HEK293 (cell line): ENCODE data around the gene MYOG.

ENCODE experiments used
- EGR2 ChIP-seq: fragments of 450-650 bp; formaldehyde crosslinking; IDR thresholded peaks from 2 replicates; pipeline ENCODE4 v1.5.1; 2016; ENCODE audit warnings: low read depth, missing biosample characterization, missing genetic modification characterization
- HOXA7 ChIP-seq: sonication (generic); formaldehyde crosslinking; IDR thresholded peaks from 2 replicates; pipeline ENCODE4 v1.8.1; 2022; ENCODE audit warnings: missing genetic modification reagents, borderline replicate concordance
- KLF8 ChIP-seq: fragments of 450-650 bp; formaldehyde crosslinking; IDR thresholded peaks from 2 replicates; pipeline ENCODE4 v1.5.1; 2016; ENCODE audit warnings: missing biosample characterization, missing genetic modification characterization
- OVOL3 ChIP-seq: fragments of 450-650 bp; formaldehyde crosslinking; IDR thresholded peaks from 2 replicates; pipeline ENCODE4 v1.5.1; 2016; ENCODE audit warnings: missing biosample characterization, missing genetic modification characterization
- PRDM1 ChIP-seq: fragments of 450-650 bp; formaldehyde crosslinking; IDR thresholded peaks from 2 replicates; pipeline ENCODE4; 2016; ENCODE audit warnings: missing biosample characterization, missing genetic modification characterization
- PRDM4 ChIP-seq: fragments of 450-650 bp; formaldehyde crosslinking; IDR thresholded peaks from 2 replicates; pipeline ENCODE4 v1.5.1; 2017; ENCODE audit warnings: missing biosample characterization, missing genetic modification characterization
- SCRT1 ChIP-seq: fragments of 450-650 bp; formaldehyde crosslinking; IDR thresholded peaks from 2 replicates; pipeline ENCODE4 v1.5.1; 2016; ENCODE audit warnings: missing biosample characterization, missing genetic modification characterization, borderline replicate concordance
- SCRT2 ChIP-seq: fragments of 450-650 bp; formaldehyde crosslinking; IDR thresholded peaks from 2 replicates; pipeline ENCODE4 v1.5.1; 2016; ENCODE audit warnings: missing biosample characterization, missing genetic modification characterization
- ZFHX2 ChIP-seq: fragments of 450-650 bp; formaldehyde crosslinking; conservative IDR thresholded peaks from 2 replicates; pipeline ENCODE4 v1.5.1; 2016; ENCODE audit warnings: missing biosample characterization, missing genetic modification characterization
- ZNF174 ChIP-seq: fragments of 450-650 bp; formaldehyde crosslinking; IDR thresholded peaks from 2 replicates; pipeline ENCODE4 v1.5.0; 2017; ENCODE audit warnings: missing biosample characterization, mild to moderate bottlenecking, missing genetic modification characterization
- ZNF202 ChIP-seq: fragments of 450-650 bp; formaldehyde crosslinking; IDR thresholded peaks from 2 replicates; pipeline ENCODE4 v1.5.1; 2016; ENCODE audit warnings: missing biosample characterization, missing genetic modification characterization, borderline replicate concordance
- ZNF223 ChIP-seq: fragments of 450-650 bp; formaldehyde crosslinking; IDR thresholded peaks from 2 replicates; pipeline ENCODE4 v1.5.1; 2016; ENCODE audit warnings: missing biosample characterization, missing genetic modification characterization
- ZNF366 ChIP-seq: fragments of 450-650 bp; formaldehyde crosslinking; conservative IDR thresholded peaks from 2 replicates; pipeline ENCODE4 v1.5.1; 2016; ENCODE audit warnings: missing biosample characterization, missing genetic modification characterization
- ZNF391 ChIP-seq: fragments of 450-650 bp; formaldehyde crosslinking; IDR thresholded peaks from 2 replicates; pipeline ENCODE4 v1.5.1; 2016; ENCODE audit warnings: low read depth, missing biosample characterization, missing genetic modification characterization, borderline replicate concordance
- ZNF398 ChIP-seq: fragments of 450-650 bp; formaldehyde crosslinking; IDR thresholded peaks from 2 replicates; pipeline ENCODE4 v1.5.1; 2017; ENCODE audit warnings: missing biosample characterization, missing genetic modification characterization
- ZNF433 ChIP-seq: fragments of 450-650 bp; formaldehyde crosslinking; IDR thresholded peaks from 2 replicates; pipeline ENCODE4 v1.5.1; 2016; ENCODE audit warnings: missing biosample characterization, missing genetic modification characterization, low read depth
- ZNF473 ChIP-seq: fragments of 450-650 bp; formaldehyde crosslinking; IDR thresholded peaks from 2 replicates; pipeline ENCODE4 v1.5.1; 2017; ENCODE audit warnings: missing biosample characterization, missing genetic modification characterization
- ZNF624 ChIP-seq: fragments of 450-650 bp; formaldehyde crosslinking; IDR thresholded peaks from 2 replicates; pipeline ENCODE4 v1.5.1; 2017; ENCODE audit warnings: missing biosample characterization, missing genetic modification characterization
- ZNF692 ChIP-seq: fragments of 450-650 bp; formaldehyde crosslinking; IDR thresholded peaks from 2 replicates; pipeline ENCODE4 v1.5.1; 2016; ENCODE audit warnings: missing biosample characterization, missing genetic modification characterization
- ZNF768 ChIP-seq: fragments of 450-650 bp; formaldehyde crosslinking; IDR thresholded peaks from 2 replicates; pipeline ENCODE4 v1.5.1; 2018; ENCODE audit warnings: missing biosample characterization, mild to moderate bottlenecking, missing genetic modification characterization
- ZNF785 ChIP-seq: fragments of 450-650 bp; formaldehyde crosslinking; IDR thresholded peaks from 2 replicates; pipeline ENCODE4 v1.5.1; 2016; ENCODE audit warnings: missing biosample characterization, missing genetic modification characterization
- ZSCAN16 ChIP-seq: fragments of 450-650 bp; formaldehyde crosslinking; IDR thresholded peaks from 2 replicates; pipeline ENCODE4 v1.5.1; 2016; ENCODE audit warnings: missing biosample characterization, missing genetic modification characterization
- TF ChIP-seq, protein P1 (sequence below): fragments of 450-650 bp; formaldehyde crosslinking; IDR thresholded peaks from 2 replicates; pipeline ENCODE4 v1.5.1; 2016; ENCODE audit warnings: missing biosample characterization, missing genetic modification characterization
- TF ChIP-seq, protein P2 (sequence below): fragments of 450-650 bp; formaldehyde crosslinking; IDR thresholded peaks from 2 replicates; pipeline ENCODE4 v1.5.1; 2016; ENCODE audit warnings: missing biosample characterization, missing genetic modification characterization, low read depth
- TF ChIP-seq, protein P3 (sequence below): fragments of 450-650 bp; formaldehyde crosslinking; IDR thresholded peaks from 2 replicates; pipeline ENCODE4 v1.5.1; 2016; ENCODE audit warnings: missing biosample characterization, missing genetic modification characterization
- TF ChIP-seq, protein P4 (sequence below): fragments of 450-650 bp; formaldehyde crosslinking; IDR thresholded peaks from 2 replicates; pipeline ENCODE4 v1.5.1; 2016; ENCODE audit warnings: missing biosample characterization, missing genetic modification characterization

MYOG gene

GRCh38 chr1:203117611-203118575 is 32.1 kb upstream of the MYOG start (continued):
- TF ChIP-seq ZNF366 (tag by site-specific recombination) (no peak), ZNF202 (tag by site-specific recombination) (no peak), ZNF785 (tag by site-specific recombination) (no peak), PRDM4 (tag by site-specific recombination) (no peak), ZNF433 (tag by site-specific recombination) (no peak), ZNF174 (tag by site-specific recombination) (no peak), EGR2 (tag by site-specific recombination) (peak; percentile 82), ZFHX2 (tag by site-specific recombination) (peak; percentile 87), ZNF398 (peak; percentile 43; the same call in 1 of the 2 replicates), ZNF624 (tag by site-specific recombination) (no peak), OVOL3 (no peak), ZNF223 (no peak), SCRT2 (no peak), PRDM1 (tag by site-specific recombination) (no peak), KLF8 (tag by site-specific recombination) (no peak), ZNF473 (no peak), ZSCAN16 (tag by site-specific recombination) (no peak), ZNF391 (no peak), ZNF692 (tag by site-specific recombination) (no peak), HOXA7 (no peak), ZNF768 (tag by site-specific recombination) (no peak), SCRT1 (tag by site-specific recombination) (no peak)
- TF ChIP-seq, protein P1, sequence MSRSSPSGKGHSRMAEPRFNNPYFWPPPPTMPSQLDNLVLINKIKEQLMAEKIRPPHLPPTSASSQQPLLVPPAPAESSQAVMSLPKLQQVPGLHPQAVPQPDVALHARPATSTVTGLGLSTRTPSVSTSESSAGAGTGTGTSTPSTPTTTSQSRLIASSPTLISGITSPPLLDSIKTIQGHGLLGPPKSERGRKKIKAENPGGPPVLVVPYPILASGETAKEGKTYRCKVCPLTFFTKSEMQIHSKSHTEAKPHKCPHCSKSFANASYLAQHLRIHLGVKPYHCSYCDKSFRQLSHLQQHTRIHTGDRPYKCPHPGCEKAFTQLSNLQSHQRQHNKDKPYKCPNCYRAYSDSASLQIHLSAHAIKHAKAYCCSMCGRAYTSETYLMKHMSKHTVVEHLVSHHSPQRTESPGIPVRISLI (tag by site-specific recombination), result no peak
- TF ChIP-seq, protein P2, sequence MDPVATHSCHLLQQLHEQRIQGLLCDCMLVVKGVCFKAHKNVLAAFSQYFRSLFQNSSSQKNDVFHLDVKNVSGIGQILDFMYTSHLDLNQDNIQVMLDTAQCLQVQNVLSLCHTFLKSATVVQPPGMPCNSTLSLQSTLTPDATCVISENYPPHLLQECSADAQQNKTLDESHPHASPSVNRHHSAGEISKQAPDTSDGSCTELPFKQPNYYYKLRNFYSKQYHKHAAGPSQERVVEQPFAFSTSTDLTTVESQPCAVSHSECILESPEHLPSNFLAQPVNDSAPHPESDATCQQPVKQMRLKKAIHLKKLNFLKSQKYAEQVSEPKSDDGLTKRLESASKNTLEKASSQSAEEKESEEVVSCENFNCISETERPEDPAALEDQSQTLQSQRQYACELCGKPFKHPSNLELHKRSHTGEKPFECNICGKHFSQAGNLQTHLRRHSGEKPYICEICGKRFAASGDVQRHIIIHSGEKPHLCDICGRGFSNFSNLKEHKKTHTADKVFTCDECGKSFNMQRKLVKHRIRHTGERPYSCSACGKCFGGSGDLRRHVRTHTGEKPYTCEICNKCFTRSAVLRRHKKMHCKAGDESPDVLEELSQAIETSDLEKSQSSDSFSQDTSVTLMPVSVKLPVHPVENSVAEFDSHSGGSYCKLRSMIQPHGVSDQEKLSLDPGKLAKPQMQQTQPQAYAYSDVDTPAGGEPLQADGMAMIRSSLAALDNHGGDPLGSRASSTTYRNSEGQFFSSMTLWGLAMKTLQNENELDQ, result no peak
- TF ChIP-seq, protein P3, sequence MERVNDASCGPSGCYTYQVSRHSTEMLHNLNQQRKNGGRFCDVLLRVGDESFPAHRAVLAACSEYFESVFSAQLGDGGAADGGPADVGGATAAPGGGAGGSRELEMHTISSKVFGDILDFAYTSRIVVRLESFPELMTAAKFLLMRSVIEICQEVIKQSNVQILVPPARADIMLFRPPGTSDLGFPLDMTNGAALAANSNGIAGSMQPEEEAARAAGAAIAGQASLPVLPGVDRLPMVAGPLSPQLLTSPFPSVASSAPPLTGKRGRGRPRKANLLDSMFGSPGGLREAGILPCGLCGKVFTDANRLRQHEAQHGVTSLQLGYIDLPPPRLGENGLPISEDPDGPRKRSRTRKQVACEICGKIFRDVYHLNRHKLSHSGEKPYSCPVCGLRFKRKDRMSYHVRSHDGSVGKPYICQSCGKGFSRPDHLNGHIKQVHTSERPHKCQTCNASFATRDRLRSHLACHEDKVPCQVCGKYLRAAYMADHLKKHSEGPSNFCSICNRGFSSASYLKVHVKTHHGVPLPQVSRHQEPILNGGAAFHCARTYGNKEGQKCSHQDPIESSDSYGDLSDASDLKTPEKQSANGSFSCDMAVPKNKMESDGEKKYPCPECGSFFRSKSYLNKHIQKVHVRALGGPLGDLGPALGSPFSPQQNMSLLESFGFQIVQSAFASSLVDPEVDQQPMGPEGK, result peak; percentile 60
- TF ChIP-seq, protein P4, sequence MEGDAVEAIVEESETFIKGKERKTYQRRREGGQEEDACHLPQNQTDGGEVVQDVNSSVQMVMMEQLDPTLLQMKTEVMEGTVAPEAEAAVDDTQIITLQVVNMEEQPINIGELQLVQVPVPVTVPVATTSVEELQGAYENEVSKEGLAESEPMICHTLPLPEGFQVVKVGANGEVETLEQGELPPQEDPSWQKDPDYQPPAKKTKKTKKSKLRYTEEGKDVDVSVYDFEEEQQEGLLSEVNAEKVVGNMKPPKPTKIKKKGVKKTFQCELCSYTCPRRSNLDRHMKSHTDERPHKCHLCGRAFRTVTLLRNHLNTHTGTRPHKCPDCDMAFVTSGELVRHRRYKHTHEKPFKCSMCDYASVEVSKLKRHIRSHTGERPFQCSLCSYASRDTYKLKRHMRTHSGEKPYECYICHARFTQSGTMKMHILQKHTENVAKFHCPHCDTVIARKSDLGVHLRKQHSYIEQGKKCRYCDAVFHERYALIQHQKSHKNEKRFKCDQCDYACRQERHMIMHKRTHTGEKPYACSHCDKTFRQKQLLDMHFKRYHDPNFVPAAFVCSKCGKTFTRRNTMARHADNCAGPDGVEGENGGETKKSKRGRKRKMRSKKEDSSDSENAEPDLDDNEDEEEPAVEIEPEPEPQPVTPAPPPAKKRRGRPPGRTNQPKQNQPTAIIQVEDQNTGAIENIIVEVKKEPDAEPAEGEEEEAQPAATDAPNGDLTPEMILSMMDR (tag by site-specific recombination), result peak; percentile 92
